GM13977 (cell line): Measurements from ENCODE around the gene PLVAP.

Experiments
- DNase-seq: peaks from one replicate; pipeline ENCODE4 v3.0.0; 2012; ENCODE audit warnings: low spot score
- in situ Hi-C: fragments of 300-500 bp; cut with MboI; formaldehyde crosslinking; loops from one replicate; pipeline ENCODE4 v1.12.0; 2022; ENCODE audit warnings: low sequenced_read_pairs, low pct_unique_long_range_greater_than_20kb, mixed read lengths, inconsistent platforms; ENCODE audit not compliant: unreplicated experiment
- TF ChIP-seq, protein P1 (sequence below): IDR thresholded peaks from 2 replicates; pipeline ENCODE4 v1.5.1; 2012; ENCODE audit warnings: mild to moderate bottlenecking, control low read depth; ENCODE audit not compliant: insufficient read depth; ENCODE audit errors: extremely low read depth, missing control alignments

Gene PLVAP, protein sequence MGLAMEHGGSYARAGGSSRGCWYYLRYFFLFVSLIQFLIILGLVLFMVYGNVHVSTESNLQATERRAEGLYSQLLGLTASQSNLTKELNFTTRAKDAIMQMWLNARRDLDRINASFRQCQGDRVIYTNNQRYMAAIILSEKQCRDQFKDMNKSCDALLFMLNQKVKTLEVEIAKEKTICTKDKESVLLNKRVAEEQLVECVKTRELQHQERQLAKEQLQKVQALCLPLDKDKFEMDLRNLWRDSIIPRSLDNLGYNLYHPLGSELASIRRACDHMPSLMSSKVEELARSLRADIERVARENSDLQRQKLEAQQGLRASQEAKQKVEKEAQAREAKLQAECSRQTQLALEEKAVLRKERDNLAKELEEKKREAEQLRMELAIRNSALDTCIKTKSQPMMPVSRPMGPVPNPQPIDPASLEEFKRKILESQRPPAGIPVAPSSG

DNA sequence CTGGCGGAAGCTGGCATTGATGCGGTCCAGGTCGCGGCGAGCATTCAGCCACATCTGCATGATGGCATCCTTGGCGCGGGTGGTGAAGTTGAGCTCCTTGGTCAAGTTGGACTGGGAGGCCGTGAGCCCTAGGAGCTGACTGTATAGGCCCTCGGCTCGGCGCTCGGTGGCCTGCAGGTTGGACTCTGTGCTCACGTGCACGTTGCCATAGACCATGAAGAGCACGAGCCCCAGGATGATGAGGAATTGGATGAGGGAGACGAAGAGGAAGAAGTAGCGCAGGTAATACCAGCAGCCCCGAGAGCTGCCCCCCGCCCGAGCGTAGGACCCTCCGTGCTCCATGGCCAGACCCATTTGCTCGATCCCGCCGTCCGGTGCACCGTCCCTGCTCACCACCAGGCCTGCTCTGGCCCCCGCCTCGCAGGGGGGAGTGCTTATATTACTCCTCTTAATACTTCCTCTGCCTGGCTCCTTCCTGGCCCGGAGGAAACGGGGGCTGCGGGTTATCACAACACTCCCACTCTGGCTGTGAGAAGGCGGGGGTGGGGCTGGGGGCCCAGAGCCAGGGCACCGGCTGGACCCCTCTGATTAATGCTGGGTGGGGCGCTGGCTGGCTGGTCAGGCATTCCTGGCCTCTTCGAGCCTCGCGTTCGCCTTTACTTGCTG lies at the start of gene PLVAP:
Gene PLVAP (minus strand): TSS at position 408 of the 666 bp plus-strand sequence. CDS start 54 bp downstream, at position 354.
- TF ChIP-seq, protein P1, sequence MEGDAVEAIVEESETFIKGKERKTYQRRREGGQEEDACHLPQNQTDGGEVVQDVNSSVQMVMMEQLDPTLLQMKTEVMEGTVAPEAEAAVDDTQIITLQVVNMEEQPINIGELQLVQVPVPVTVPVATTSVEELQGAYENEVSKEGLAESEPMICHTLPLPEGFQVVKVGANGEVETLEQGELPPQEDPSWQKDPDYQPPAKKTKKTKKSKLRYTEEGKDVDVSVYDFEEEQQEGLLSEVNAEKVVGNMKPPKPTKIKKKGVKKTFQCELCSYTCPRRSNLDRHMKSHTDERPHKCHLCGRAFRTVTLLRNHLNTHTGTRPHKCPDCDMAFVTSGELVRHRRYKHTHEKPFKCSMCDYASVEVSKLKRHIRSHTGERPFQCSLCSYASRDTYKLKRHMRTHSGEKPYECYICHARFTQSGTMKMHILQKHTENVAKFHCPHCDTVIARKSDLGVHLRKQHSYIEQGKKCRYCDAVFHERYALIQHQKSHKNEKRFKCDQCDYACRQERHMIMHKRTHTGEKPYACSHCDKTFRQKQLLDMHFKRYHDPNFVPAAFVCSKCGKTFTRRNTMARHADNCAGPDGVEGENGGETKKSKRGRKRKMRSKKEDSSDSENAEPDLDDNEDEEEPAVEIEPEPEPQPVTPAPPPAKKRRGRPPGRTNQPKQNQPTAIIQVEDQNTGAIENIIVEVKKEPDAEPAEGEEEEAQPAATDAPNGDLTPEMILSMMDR, result no peak
- DNase-seq, result no peak
- in situ Hi-C loops, result no loop called here

DNA sequence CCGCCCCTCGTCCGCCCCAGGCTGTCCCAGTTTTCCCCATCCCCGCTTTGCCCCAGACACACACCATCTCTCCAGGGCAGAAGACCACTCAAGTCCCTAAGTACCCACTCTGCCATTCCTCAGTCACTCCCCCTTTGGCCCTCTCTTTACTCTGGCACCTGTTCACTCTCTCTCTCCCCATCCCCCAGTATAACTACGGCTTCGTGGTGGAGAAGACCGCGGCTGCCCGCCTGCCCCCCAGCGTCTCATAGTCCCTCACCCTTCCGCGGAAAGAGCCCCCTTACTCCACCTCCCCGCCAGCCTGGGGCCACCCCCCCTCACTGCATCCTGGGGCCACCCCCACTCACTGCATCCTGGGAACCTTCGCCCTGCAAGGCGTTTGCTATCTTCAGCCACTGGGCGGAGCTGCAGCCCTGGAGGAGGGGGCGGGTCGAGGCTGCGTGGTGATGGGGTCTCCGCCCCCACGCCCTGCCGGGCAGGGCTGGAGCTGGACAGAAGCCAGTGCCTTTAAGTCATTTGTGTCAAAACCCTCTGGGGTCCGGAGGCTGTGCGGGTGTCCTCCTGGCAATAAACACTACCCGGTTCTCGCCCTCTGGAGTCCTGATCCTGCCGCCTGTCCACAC lies 47.7 kb upstream of the PLVAP start:
- peak; percentile 59 for DNase-seq
- TF ChIP-seq, protein P1, result peak; percentile 64
- in situ Hi-C loops, result no loop called here

DNA sequence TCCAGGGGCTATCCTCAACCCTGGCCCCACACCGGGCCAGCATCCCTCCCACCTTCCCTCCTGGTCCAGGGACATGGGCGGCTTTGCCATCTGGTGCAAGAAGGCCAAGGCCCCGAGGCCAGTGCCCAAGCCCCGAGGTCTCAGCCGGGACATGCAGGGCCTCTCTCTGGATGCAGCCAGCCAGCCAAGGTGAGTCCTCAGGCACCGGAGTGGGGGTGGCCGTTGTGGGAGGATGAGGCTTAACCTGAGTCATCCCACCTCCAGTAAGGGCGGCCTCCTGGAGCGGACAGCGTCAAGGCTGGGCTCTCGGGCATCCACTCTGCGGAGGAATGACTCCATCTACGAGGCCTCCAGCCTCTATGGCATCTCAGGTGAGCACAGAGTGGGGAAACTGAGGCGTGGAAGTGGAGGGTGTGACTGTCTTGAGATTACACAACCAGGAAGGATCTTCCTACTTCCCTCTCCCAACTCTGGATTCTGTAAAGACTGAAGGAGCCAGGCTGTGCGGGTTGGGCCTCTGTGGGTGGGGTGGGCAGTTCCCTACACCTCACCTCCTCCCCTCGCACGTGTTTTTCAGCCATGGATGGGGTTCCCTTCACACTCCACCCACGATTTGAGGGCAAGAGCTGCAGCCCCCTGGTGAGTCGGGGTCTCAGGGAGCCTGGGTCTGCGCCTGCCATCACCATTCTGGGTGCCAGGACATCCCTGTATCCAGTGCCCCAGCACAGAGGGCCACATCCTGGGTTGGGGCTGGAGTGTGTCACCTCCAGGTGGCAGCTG lies 46.5 kb upstream of the PLVAP start:
- no peak for DNase-seq
- TF ChIP-seq, protein P1, result no peak
- in situ Hi-C loops, result no loop called here

DNA sequence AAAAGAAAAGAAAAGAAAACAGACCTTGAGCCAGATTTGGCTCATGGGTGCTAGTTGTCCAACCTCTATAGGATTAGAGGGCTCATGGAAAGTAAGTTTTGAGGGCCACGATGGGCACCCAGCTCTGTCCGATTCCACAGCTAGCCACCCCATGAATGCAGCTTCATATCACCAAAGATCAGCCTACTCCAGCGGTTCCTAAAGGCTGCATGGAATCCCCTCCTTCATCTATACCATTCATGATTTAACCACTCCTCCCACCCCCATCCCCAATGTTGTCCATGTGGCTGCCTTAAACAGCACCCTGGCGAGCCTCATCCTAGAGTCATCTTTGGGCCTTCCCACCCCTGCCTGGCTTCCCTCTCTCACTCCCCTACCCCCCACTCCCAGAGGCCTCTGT lies 44.8 kb upstream of the PLVAP start:
- no peak for DNase-seq
- in situ Hi-C loops, result no loop called here
- TF ChIP-seq, protein P1, result no peak

DNA sequence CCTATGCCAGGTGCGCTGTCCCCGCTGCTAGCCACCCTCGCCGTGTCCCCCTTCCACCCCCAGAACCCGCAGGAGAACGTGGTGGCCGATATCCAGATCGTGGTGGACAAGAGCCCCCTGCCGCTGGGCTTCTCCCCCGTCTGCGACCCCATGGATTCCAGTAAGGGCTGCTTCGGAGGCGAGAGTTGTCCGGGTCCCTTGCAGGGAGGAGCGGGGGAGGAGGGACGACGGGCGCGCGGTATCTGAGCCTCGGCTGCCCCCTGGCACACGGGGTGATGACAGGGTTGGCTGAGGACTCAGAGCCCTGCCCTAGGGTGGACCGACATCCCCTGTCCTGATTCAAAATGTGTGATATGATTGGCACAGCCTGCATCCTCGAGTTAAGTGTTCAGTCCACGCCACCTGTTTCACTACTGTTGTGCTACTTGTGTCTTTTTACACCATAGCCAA lies 43.4 kb upstream of the PLVAP start:
- in situ Hi-C loops, result no loop called here
- TF ChIP-seq, protein P1, result no peak
- DNase-seq, result peak; percentile 48
